Measurements from ENCODE around the gene GALNS. TPM values are rescaled to one million over a fixed set of nuclear protein-coding genes. Genes with fewer than 3 reads are reported as not detected.

Gene GALNS
- total and polyA plus RNA-seq, 2 of the 8 experiments (the other 6 are each of a cell fraction or from before 2014, with no cell fraction given): 8.9 to 17.8 TPM

- H3K14ac ChIP-seq (ENCODE audit: insufficient read length): no peak overlapping the region
- WGBS, 2 experiments (ENCODE audit: extremely low coverage in 1 of 2, insufficient coverage in 1 of 2, insufficient read length in 1 of 2, insufficient replicate concordance in 2 of 2, low coverage in 1 of 2, low lambda C conversion rate in 2 of 2, missing lambda C conversion rate in 1 of 2): 67% methylated on average over 25 of the region's 27 CpGs; no CpG with 5 or more reads in 1 of the 2 experiments
- H3K18ac ChIP-seq (ENCODE audit: extremely low read depth, low read length): peak overlapping the region; percentile 83
- H3K4ac ChIP-seq (replicated peaks; ENCODE audit: insufficient read length, low read depth, low read length): peak overlapping the region; percentile 53
- H3K4me2 ChIP-seq (ENCODE audit: insufficient read depth in 1 of 2, low read depth in 2 of 2, low read length in 2 of 2): peak overlapping the region; percentile 16 to 71
- FAIRE-seq (no peak), DNase-seq (ENCODE audit: low read depth in 1 of 2, low spot score in 2 of 2) (no peak)
- no peak overlapping the region for H3K56ac ChIP-seq (replicated peaks; ENCODE audit: insufficient read length, low read depth, low read length)
- peaks cover 6% of the 10 kb centered on the region; the same call in 1 of the 2 replicates for H3K23me2 ChIP-seq (ENCODE audit: low read depth, low read length)
- H3K27me3 ChIP-seq (replicated peaks in 1 of 4; ENCODE audit: control insufficient read depth in 3 of 4, extremely low read depth in 1 of 4, insufficient read depth in 3 of 4, low read length in 3 of 4): peaks cover 0 to 6% (median 3%) of the 10 kb centered on the region in 4 experiments; a peak in 3 of 7 replicates
- peaks cover 4% of the 10 kb centered on the region; the same call in 1 of the 2 replicates for H3K79me1 ChIP-seq (ENCODE audit: low read depth, low read length)
- H2BK15ac ChIP-seq (ENCODE audit: low read length): peak overlapping the region; percentile 46; the same call in 1 of the 2 replicates
- 0 out of 2 replicates have a peak overlapping the region, but pooled peaks have one; percentile 2 for H2BK12ac ChIP-seq (ENCODE audit: low read depth, low read length)
- H4K5ac ChIP-seq (ENCODE audit: insufficient read length, low read depth, low read length): no peak overlapping the region
- peaks cover 0 to 9% (median 3%) of the 10 kb centered on the region in 4 experiments; a peak in 5 of 7 replicates for H3K4me1 ChIP-seq (replicated peaks in 1 of 4; ENCODE audit: control insufficient read depth in 3 of 4, insufficient read depth in 4 of 4, low read length in 3 of 4)
- no peak overlapping the region for H3K23ac ChIP-seq (ENCODE audit: insufficient read length)
- H2AK5ac ChIP-seq (ENCODE audit: low read depth, low read length): peak overlapping the region; percentile 40; the same call in 1 of the 2 replicates
- H3K9ac ChIP-seq (replicated peaks in 1 of 4; ENCODE audit: extremely low read depth in 1 of 4, low read depth in 3 of 4, low read length in 3 of 4): no peak overlapping the region
- ChIA-PET CTCF (ENCODE audit: partially characterized antibody) (interaction anchor here (0.7 to 7.4 kb wide), 13 partner anchors 10 to 1002 kb away, joined by 3 to 94 read pairs (median 4); no protein-coding TSS in a partner anchor), POLR2A (ENCODE audit: partially characterized antibody) (interaction anchor here (0.7 to 2.2 kb wide), 9 partner anchors 9 to 29 kb away, joined by 3 to 12 read pairs (median 3); no protein-coding TSS in a partner anchor)
- H2BK120ac ChIP-seq (replicated peaks; ENCODE audit: low read depth, low read length): no peak overlapping the region
- H4K8ac ChIP-seq (ENCODE audit: extremely low read depth, insufficient read depth, low read length): no peak overlapping the region; the same call in 1 of the 2 replicates
- H2AFZ ChIP-seq (ENCODE audit: low read length): no peak overlapping the region
- H4K20me1 ChIP-seq (replicated peaks in 1 of 2; ENCODE audit: control insufficient read depth in 1 of 2, insufficient read depth in 2 of 2, low read length in 2 of 2): peaks cover 0 to 11% of the 10 kb centered on the region in 2 experiments
- peak overlapping the region in 3 of 4 experiments; percentile 4 to 71 (median 49); a peak in 5 of 8 replicates for H3K4me3 ChIP-seq (ENCODE audit: extremely low read depth in 1 of 4, insufficient read depth in 2 of 4, low read depth in 3 of 4, low read length in 4 of 4)
- H3K9me3 ChIP-seq (ENCODE audit: insufficient read depth in 2 of 2, low read depth in 1 of 2, low read length in 1 of 2): no peaks in the 10 kb centered on the region
- H3K36me3 ChIP-seq (ENCODE audit: control insufficient read depth in 2 of 4, insufficient read depth in 4 of 4, low read length in 3 of 4): no peaks in the 10 kb centered on the region
- H3K27ac ChIP-seq (ENCODE audit: low read depth, low read length): no peak overlapping the region
- H2BK20ac ChIP-seq (ENCODE audit: low read length): no peak overlapping the region
- peak overlapping the region; percentile 5 for H4K91ac ChIP-seq (replicated peaks; ENCODE audit: insufficient read length, low read length)
- 0 out of 2 replicates have a peak overlapping the region, but pooled peaks have one; percentile 39 for H2BK5ac ChIP-seq (ENCODE audit: low read depth, low read length)
- H3K79me2 ChIP-seq (ENCODE audit: control insufficient read depth in 1 of 2, insufficient read depth in 2 of 2, low read length in 2 of 2): peaks cover 0 to 26% of the 10 kb centered on the region in 2 experiments; a peak in 1 of 4 replicates
- TF ChIP-seq EZH2 (IDR thresholded peaks at IDR 0.05; ENCODE audit: low read depth, low read length, severe bottlenecking): no peak
- no peak for TF ChIP-seq TAF1 (IDR thresholded peaks at IDR 0.05; ENCODE audit: low read depth, low read length)
- no peak for TF ChIP-seq TCF12 (IDR thresholded peaks at IDR 0.05; ENCODE audit: low read depth, low read length)
- no peak for TF ChIP-seq HDAC6 (IDR thresholded peaks at IDR 0.05; ENCODE audit: low read depth, low read length)
- no peak for TF ChIP-seq RNF2 (IDR thresholded peaks at IDR 0.05; ENCODE audit: borderline replicate concordance, low read depth, low read length, missing control alignments, poor library complexity, severe bottlenecking)
- no peak for TF ChIP-seq EGR1 (IDR thresholded peaks at IDR 0.05; ENCODE audit: borderline replicate concordance, low read depth, low read length)
- TF ChIP-seq SP4 (IDR thresholded peaks at IDR 0.05; ENCODE audit: low read length): no peak
- no peak for TF ChIP-seq NANOG (IDR thresholded peaks at IDR 0.05; ENCODE audit: insufficient read depth, low read depth, low read length, poor library complexity, severe bottlenecking)
- TF ChIP-seq ASH2L (IDR thresholded peaks at IDR 0.05; ENCODE audit: low read length): no peak
- TF ChIP-seq ZNF274 (IDR thresholded peaks at IDR 0.05; ENCODE audit: borderline replicate concordance, extremely low read depth, low read length): no peak
Measured at GRCh38 chr16:88783391-88784073, 73.2 kb downstream of the GALNS start.
